Measurements from ENCODE around the gene LRRK1.

LRRK1 gene

DNA sequence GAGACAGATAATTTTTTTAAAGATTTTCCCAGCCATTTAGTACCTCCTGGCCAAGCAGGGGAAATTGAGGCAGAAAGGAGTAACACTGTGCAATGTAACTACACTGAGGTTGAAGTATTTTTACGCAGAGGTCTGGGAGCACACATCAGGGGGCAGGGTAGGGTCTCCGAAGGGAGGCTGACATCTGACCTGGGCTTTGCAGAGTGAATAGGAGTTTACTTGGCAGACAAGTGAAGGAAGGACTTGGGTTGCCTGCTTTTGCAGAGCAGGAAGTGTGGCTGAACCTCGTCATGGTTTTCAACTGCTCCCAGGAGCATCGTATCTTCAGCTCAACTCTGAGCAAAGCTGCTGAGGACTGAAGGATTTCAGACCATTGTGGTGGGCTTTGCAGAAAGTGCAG, 66.2 kb downstream of the LRRK1 start:
- no peak for DNase-seq

DNA sequence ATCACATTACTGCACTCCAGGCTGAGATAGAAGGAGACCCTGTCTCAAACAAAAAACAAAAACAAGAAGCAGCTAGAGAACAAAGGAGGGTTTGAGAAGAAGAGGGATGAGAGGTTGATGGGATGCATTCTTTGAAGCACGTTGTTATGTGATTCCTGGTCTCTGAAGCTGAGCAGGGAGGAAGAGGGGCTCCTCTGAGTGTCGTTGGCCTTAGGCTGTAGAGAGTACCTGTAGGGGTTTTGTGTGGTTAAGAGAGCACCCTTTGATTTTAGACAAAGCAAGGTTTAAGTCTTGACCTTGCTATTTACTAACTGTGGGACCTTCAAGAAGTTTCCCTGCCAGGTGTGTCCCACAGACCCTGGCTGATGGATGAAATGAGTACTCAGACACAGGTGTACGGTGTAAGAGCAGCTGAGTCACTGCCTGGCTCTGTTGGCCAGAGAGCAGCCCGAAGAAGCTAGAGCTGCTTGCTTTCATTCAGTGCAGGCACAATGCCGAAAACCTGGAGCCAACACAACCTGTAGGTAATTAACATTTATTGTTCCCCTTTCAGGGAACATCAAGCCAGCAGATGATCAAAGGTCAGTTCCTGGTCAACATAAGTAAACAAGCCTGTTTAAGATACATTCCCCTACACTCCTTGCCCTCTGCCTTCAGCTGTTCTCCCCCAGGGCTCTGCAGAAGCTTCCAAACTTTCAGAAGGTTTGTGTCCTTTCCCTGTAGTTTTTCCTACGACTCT, 67.2 kb downstream of the LRRK1 start:
- no peak for DNase-seq

- no peak for DNase-seq
Measured at GRCh38 chr15:100987143-100987542, 68.0 kb downstream of the LRRK1 start.

DNA sequence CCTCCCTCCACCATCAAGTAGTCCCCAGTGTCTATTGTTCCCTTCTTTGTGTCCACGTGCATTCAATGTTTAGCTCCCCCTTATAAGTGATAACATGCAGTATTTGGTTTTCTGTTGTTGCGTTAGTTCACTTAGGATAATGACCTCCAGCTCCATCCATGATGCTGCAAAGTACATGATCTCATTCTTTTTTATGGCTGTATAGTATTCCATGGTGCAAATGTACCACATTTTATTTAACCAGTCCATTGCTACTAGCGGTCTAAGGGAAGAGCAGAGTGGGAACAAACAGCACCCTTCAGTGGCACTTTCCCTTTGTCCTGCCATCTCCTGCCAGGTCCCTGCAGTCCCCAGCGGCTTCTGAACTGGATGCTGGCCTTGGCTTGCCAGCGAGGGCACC, 69.1 kb downstream of the LRRK1 start:
- no peak for DNase-seq

- no peak for DNase-seq
Measured at GRCh38 chr15:100988857-100989256, 69.7 kb downstream of the LRRK1 start.

GRCh38 chr15:100994597-100995446, 75.7 kb downstream of the LRRK1 start:
- DNase-seq, result no peak

GRCh38 chr15:100995471-100996430, 76.6 kb downstream of the LRRK1 start:
- DNase-seq, result no peak

- DNase-seq, result no peak
Measured at GRCh38 chr15:100997442-100997841, 78.3 kb downstream of the LRRK1 start.

DNA sequence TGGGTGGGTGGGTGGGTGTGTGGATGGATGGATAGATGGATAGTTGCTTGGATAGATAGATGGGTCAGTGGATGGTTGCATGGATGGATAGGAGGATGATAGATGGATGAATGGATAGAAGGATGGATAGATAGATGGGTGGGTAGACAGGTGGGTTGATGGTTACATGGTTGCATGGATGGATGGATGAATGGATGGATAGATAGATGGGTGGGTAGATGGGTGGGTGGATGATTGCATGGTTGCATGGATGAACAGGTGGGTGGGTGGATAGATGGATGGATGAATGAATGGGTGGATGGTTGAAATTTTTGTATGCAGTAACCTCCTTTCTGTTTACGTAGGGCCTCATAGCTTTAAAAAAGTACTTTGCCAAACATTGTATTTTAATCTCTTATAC, 79.5 kb downstream of the LRRK1 start:
- DNase-seq, result no peak

DNA sequence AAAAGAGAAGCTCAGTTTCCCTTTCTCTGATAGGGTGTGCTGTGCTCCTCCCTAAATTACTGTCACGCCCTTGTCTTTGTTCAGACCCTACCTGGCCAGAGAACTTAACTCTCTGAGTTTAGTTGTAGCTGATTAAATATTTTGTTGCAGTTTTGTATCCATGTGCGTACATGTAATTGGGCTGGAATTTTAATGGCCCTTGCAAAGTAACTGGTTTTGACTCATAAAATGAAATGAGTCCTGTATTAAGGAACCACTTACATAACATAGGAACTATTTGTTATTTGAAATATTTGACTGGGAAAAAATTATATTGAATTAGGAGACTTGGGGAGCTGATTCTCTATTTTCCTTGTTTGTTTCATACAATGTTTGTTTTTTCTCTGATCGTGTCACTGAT, 80.2 kb downstream of the LRRK1 start:
- DNase-seq, result no peak

- no peak for DNase-seq
Measured at GRCh38 chr15:101000271-101000681, 81.1 kb downstream of the LRRK1 start.

GRCh38 chr15:101001056-101001455, 81.9 kb downstream of the LRRK1 start:
- no peak for DNase-seq

- DNase-seq, result no peak
Measured at GRCh38 chr15:101001796-101002195, 82.6 kb downstream of the LRRK1 start.

- no peak for DNase-seq
Measured at GRCh38 chr15:101003081-101003480, 83.9 kb downstream of the LRRK1 start.

DNA sequence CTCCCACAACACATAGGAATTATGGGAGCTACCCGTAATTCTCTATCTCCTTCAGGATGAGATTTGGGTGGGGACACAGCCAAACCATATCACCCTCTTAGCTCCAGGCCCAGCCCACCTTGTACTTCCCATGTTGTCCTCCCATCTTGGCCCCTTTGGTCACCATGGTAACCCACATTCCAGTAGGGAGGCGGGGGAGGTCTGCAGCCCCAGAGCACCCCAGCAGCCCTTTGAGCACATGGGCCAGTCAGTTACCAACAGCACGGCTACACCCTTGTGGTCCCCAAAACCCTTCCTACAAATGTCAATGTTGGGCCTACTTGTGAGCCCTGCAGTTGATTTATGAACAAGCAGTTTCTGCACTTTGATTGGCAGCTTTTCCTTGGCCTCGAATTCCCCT, 84.5 kb downstream of the LRRK1 start:
- no peak for DNase-seq

GRCh38 chr15:101004500-101004899, 85.3 kb downstream of the LRRK1 start:
- no peak for DNase-seq

- no peak for DNase-seq
Measured at GRCh38 chr15:101004986-101005747, 86.0 kb downstream of the LRRK1 start.

DNA sequence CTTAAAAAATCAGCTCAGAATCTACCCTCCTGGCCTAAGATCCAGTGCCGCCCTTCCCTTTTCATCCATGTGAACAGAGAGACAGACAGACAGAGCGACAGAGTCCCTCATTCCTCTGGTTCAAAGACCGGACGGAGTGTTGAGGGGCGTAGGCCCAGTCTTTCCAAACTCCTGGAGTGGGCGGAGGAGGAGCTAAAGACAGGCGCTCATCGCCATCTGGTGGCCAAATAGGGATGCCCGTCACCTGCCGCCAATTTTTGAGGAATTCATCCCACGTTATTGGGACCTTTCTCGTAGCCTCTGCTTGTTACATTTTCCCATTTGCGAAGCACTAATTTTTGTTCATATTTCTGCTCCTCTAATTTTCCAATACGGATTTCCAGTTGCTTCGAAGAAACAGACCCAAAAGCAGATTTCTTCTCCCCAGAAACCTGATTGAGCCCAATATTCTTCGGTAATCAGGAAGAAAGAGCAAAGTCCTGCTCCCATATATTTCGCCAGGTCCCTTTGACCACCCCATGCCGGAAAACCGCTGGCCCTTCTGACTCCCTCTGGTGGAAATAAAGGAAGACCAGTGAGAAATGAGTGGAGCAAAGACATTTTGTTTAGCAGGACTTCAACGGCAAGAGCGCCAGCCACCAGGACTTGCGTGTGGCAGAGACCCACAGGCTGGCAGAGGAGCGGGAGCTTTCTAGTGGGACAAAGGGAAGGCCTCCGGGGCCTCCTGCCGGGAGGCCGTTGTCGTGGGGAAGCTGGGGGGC, 88.0 kb downstream of the LRRK1 start:
- peak; percentile 83 for DNase-seq

- peak; percentile 86 for DNase-seq
Measured at GRCh38 chr15:101008158-101009139, 89.3 kb downstream of the LRRK1 start.

GRCh38 chr15:101009176-101009575, 90.0 kb downstream of the LRRK1 start:
- DNase-seq, result no peak
